B cell (primary cell): ENCODE results near the gene RNF148. TPM values are rescaled to one million over a fixed set of nuclear protein-coding genes. Genes with fewer than 3 reads are reported as not detected.

Source experiments
- ATAC-seq: fragments of 200-7000 bp; cut with Tn5 transposase; one replicate; pipeline ENCODE4 v1.10.0; 2021; ENCODE audit warnings: low read depth, mild to moderate bottlenecking, moderate number of reproducible peaks, moderate library complexity
- CTCF ChIA-PET: fragments of 350-600 bp; sonication (Branson Sonifier 250); formaldehyde crosslinking; loops from one replicate; lab custom pipeline; 2021; ENCODE audit warnings: antibody characterized with exemption, inconsistent platforms; lab: Charles Lee
- POLR2A ChIA-PET: fragments of 350-600 bp; sonication (Branson Sonifier 250); formaldehyde crosslinking; loops from one replicate; lab custom pipeline; 2021; ENCODE audit warnings: antibody characterized with exemption; lab: Charles Lee
- DNase-seq: peaks from one replicate; pipeline ENCODE4 v3.0.0; 2013
- H2AFZ ChIP-seq: 2 replicates; pipeline ENCODE4 v1.6.1; 2012; ENCODE audit warnings: mild to moderate bottlenecking, low read depth, low read length; ENCODE audit not compliant: insufficient read depth, poor library complexity, severe bottlenecking
- H3K27ac ChIP-seq, 2 donors: 1 replicate in 1 of 2; 2 replicates in 1 of 2; pipeline ENCODE4 v1.5.1; 2012 to 2013; ENCODE audit warnings: low read length in 2 of 2, mild to moderate bottlenecking in 2 of 2, moderate library complexity in 1 of 2
- H3K27me3 ChIP-seq, 4 experiments: fragments of 200-600 bp in 1 of 4; sonication (generic) in 1 of 4; replicated peaks in 1 of 4; 1 replicate in 2 of 4; 2 replicates in 2 of 4; pipeline versions ENCODE4 v1.6.1 to v1.7.0; 2013 to 2016; ENCODE audit warnings: low read length in 3 of 4, mild to moderate bottlenecking in 2 of 4, mixed read lengths in 1 of 4, moderate library complexity in 1 of 4; ENCODE audit not compliant: insufficient read depth in 4 of 4, control insufficient read depth in 3 of 4; ENCODE audit errors: control extremely low read depth in 1 of 4
- H3K36me3 ChIP-seq, 2 experiments: replicated peaks in 1 of 2; 1 replicate in 1 of 2; 2 replicates in 1 of 2; pipeline versions ENCODE4 v1.6.1 to v1.7.1; 2013; ENCODE audit warnings: low read length in 1 of 2; ENCODE audit not compliant: insufficient read depth in 2 of 2, control insufficient read depth in 1 of 2; ENCODE audit errors: control extremely low read depth in 1 of 2, extremely low read depth in 1 of 2
- H3K4me1 ChIP-seq, 2 donors: fragments of 200-600 bp in 1 of 2; sonication (generic) in 1 of 2; 1 replicate in 1 of 2; 2 replicates in 1 of 2; pipeline versions ENCODE4 v1.5.1 to v1.6.1; 2013 to 2017; ENCODE audit warnings: low read length in 2 of 2; ENCODE audit not compliant: control insufficient read depth in 2 of 2, insufficient read depth in 2 of 2
- H3K4me2 ChIP-seq: replicated peaks from 2 replicates; pipeline ENCODE3; 2012; ENCODE audit warnings: mild to moderate bottlenecking, low read depth, low read length; ENCODE audit not compliant: poor library complexity, severe bottlenecking
- H3K4me3 ChIP-seq, 5 experiments: fragments of 200-600 bp in 1 of 5; sonication (generic) in 1 of 5; 1 replicate in 3 of 5; 2 replicates in 2 of 5; pipeline versions ENCODE4 v1.5.1 to v1.7.0; 2011 to 2016; ENCODE audit warnings: low read length in 4 of 5, mild to moderate bottlenecking in 4 of 5, low read depth in 2 of 5, control low read depth in 1 of 5, moderate library complexity in 1 of 5; ENCODE audit not compliant: insufficient read depth in 1 of 5; ENCODE audit errors: control extremely low read depth in 1 of 5, extremely low read depth in 1 of 5
- H3K79me2 ChIP-seq: fragments of 200-600 bp; sonication (generic); one replicate; pipeline ENCODE4 v1.6.0; 2016; ENCODE audit warnings: low read length; ENCODE audit not compliant: control insufficient read depth, insufficient read depth
- H3K9ac ChIP-seq: fragments of 200-600 bp; sonication (generic); 2 replicates; pipeline ENCODE4 v1.6.1; 2017; ENCODE audit warnings: mild to moderate bottlenecking, low read length, moderate library complexity
- H3K9me3 ChIP-seq, 3 donors: one replicate each; pipeline versions ENCODE4 v1.6.1 to v1.7.1; 2013; ENCODE audit warnings: low read length in 2 of 3; ENCODE audit not compliant: control insufficient read depth in 2 of 3, insufficient read depth in 1 of 3; ENCODE audit errors: control extremely low read depth in 1 of 3
- H4K20me1 ChIP-seq: 2 replicates; pipeline ENCODE4 v1.6.0; 2012; ENCODE audit warnings: mild to moderate bottlenecking, low read length; ENCODE audit not compliant: insufficient read depth, control insufficient read depth, poor library complexity, severe bottlenecking
- H3K27ac Mint-ChIP-seq: one replicate; pipeline ENCODE4 v1.8.0; 2021; ENCODE audit warnings: mixed read lengths
- H3K27me3 Mint-ChIP-seq: one replicate; pipeline ENCODE4 v1.8.0; 2021; ENCODE audit warnings: mixed read lengths
- H3K4me1 Mint-ChIP-seq: one replicate; pipeline ENCODE4 v1.8.0; 2021; ENCODE audit warnings: mixed read lengths
- H3K4me3 Mint-ChIP-seq: one replicate; pipeline ENCODE4 v1.8.0; 2021; ENCODE audit warnings: mixed read lengths
- H3K9me3 Mint-ChIP-seq: one replicate; pipeline ENCODE4 v1.8.0; 2022; ENCODE audit warnings: mixed read lengths; ENCODE audit not compliant: insufficient read depth
- EZH2 ChIP-seq: IDR thresholded peaks from 2 replicates; pipeline ENCODE4 v1.6.1; 2012; ENCODE audit warnings: borderline replicate concordance, low read depth, mild to moderate bottlenecking, moderate library complexity, low read length; ENCODE audit not compliant: insufficient read depth, poor library complexity, severe bottlenecking
- WGBS: methylation state at CpG from one replicate; pipeline ENCODE4 v1.1.5; 2013; ENCODE audit warnings: missing lambda C conversion rate; ENCODE audit not compliant: insufficient coverage; 5-methylcytosine and 5-hydroxymethylcytosine counted together
- intact Hi-C: fragments of 100-400 bp; cut with micrococcal nuclease; formaldehyde crosslinking; loops from one replicate; pipeline ENCODE4 v1.10.0; 2022
- polyA plus RNA-seq: library from polyadenylated mRNA; depleted of rRNA; stranded (reverse); fragments of >200 nt; gene quantifications from 2 replicates; pipeline ENCODE4 v1.2.3, GENCODE V29; 2012
- total RNA-seq, 2 donors: library from RNA; stranded (reverse); fragments of 120-200 nt in 1 of 2; gene quantifications; 1 replicate in 1 of 2; 2 replicates in 1 of 2; pipeline versions ENCODE4 v1.2.3 to v1.2.4, GENCODE V29; 2013 to 2022
- TF ChIP-seq, protein P1 (sequence below): fragments of 200-600 bp; IDR thresholded peaks from one replicate; pipeline ENCODE4 v1.8.0; 2022; ENCODE audit warnings: antibody characterized with exemption, mild to moderate bottlenecking

Gene RNF148
- total and polyA plus RNA-seq, 2 donors (not counting 1 experiment from before 2014, with no cell fraction given): not detected

DNA sequence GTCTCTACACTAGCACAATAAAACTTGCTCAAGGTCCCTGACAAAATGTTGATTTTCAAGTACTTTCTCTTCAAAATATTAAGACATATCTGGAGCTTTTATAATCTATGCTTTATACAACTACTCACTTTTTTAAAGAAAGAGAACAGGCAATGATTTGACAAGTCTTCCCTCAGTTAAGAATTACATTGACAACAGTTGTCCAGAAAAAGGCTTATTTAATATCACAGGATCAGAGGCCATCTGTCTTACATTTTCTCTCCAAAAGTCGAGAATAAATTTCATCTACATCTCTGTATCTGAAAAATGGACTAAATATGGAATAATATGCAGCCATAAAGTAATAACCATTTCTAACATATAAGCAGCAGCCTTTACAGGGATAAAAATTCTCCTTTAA, 8.2 kb upstream of the RNF148 start:
- Histone ChIP-seq H3K27ac (no peak overlapping the region), H3K4me1 (no peaks in the 10 kb centered on the region), H4K20me1 (no peaks in the 10 kb centered on the region), H3K4me2 (no peak overlapping the region), H3K36me3 (no peaks in the 10 kb centered on the region), H3K4me3 (no peak overlapping the region), H3K27me3 (no peaks in the 10 kb centered on the region), H3K79me2 (no peaks in the 10 kb centered on the region), H3K9me3 (no peaks in the 10 kb centered on the region), H3K9ac (no peak overlapping the region), H2AFZ (no peak overlapping the region)
- Mint-ChIP-seq H3K27me3 (no peaks in the 10 kb centered on the region), H3K4me3 (no peak overlapping the region), H3K27ac (no peak overlapping the region), H3K9me3 (no peaks in the 10 kb centered on the region), H3K4me1 (no peaks in the 10 kb centered on the region)
- no CpG with 5 or more reads among the region's 1 CpG for WGBS
- no peak for DNase-seq
- TF ChIP-seq, protein P1, sequence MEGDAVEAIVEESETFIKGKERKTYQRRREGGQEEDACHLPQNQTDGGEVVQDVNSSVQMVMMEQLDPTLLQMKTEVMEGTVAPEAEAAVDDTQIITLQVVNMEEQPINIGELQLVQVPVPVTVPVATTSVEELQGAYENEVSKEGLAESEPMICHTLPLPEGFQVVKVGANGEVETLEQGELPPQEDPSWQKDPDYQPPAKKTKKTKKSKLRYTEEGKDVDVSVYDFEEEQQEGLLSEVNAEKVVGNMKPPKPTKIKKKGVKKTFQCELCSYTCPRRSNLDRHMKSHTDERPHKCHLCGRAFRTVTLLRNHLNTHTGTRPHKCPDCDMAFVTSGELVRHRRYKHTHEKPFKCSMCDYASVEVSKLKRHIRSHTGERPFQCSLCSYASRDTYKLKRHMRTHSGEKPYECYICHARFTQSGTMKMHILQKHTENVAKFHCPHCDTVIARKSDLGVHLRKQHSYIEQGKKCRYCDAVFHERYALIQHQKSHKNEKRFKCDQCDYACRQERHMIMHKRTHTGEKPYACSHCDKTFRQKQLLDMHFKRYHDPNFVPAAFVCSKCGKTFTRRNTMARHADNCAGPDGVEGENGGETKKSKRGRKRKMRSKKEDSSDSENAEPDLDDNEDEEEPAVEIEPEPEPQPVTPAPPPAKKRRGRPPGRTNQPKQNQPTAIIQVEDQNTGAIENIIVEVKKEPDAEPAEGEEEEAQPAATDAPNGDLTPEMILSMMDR: no peak
- ATAC-seq: no peak
- intact Hi-C loops: no loop called here
- CTCF ChIA-PET: no interaction called here
- POLR2A ChIA-PET: no interaction called here

DNA sequence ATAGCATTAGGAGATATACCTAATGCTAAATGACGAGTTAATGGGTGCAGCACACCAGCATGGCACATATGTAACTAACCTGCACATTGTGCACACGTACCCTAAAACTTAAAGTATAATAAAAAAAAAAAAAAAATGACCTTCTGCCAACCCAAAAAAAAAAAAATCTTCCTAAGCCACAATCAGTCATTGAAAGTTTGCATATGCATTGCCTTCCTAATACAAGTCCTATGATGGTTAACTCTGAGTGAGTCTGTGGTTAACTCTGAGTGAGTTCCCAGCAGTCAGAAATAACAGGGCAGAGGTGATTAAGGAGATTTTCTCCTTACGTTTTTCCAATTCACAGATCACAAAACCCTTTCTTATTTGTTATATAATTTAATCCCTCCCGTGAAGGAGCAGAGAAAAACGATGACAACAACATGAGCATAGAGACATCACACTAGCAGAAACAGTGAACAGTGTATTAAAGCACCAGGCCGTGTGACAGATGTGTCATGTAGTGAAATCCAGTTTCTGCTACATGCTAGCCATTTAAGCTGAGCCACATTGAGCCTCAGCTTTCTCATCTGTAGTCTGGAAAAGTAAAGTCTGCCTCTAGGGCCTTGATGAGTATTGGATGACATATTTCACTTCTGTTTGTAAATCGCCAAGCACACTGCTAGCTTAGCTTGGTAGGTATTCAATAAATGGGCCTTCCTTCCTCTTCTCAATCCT, 7.4 kb upstream of the RNF148 start:
- no peak overlapping the region for H3K27ac ChIP-seq
- H3K79me2 ChIP-seq: no peaks in the 10 kb centered on the region
- TF ChIP-seq, protein P1: no peak
- no peak for TF ChIP-seq EZH2
- WGBS: 62% methylated on average over 1 of the region's 7 CpGs
- no peaks in the 10 kb centered on the region for H3K27me3 Mint-ChIP-seq
- H3K9me3 ChIP-seq: no peaks in the 10 kb centered on the region
- no peak overlapping the region for H3K4me3 Mint-ChIP-seq
- H3K4me1 Mint-ChIP-seq: no peaks in the 10 kb centered on the region
- DNase-seq (no peak), ATAC-seq (no peak)
- no peak overlapping the region for H3K27ac Mint-ChIP-seq
- POLR2A ChIA-PET: no interaction called here
- CTCF ChIA-PET: no interaction called here
- no peaks in the 10 kb centered on the region for H3K36me3 ChIP-seq
- no peaks in the 10 kb centered on the region for H3K9me3 Mint-ChIP-seq
- H3K4me1 ChIP-seq: no peaks in the 10 kb centered on the region
- no peak overlapping the region for H3K4me2 ChIP-seq
- H2AFZ ChIP-seq: no peak overlapping the region
- H4K20me1 ChIP-seq: no peaks in the 10 kb centered on the region
- H3K4me3 ChIP-seq: no peak overlapping the region
- no peak overlapping the region for H3K9ac ChIP-seq
- intact Hi-C loops: no loop called here
- H3K27me3 ChIP-seq: no peaks in the 10 kb centered on the region
